H54 (cell line): ENCODE results near the gene RERE.

Source experiments
- DNase-seq: peaks from one replicate; pipeline ENCODE4 v3.0.0; 2011; ENCODE audit warnings: low spot score, mixed read lengths; ENCODE audit not compliant: insufficient read length
- FAIRE-seq: peaks from 3 replicates; lab custom pipeline; 2011; peaks lifted over from hg19 to GRCh38; lab: Jason Lieb, UNC
- POLR2A ChIP-seq: IDR thresholded peaks from 2 replicates; pipeline ENCODE4 v1.6.1; 2011; ENCODE audit warnings: low read depth, mild to moderate bottlenecking, low read length

The RERE gene

DNA sequence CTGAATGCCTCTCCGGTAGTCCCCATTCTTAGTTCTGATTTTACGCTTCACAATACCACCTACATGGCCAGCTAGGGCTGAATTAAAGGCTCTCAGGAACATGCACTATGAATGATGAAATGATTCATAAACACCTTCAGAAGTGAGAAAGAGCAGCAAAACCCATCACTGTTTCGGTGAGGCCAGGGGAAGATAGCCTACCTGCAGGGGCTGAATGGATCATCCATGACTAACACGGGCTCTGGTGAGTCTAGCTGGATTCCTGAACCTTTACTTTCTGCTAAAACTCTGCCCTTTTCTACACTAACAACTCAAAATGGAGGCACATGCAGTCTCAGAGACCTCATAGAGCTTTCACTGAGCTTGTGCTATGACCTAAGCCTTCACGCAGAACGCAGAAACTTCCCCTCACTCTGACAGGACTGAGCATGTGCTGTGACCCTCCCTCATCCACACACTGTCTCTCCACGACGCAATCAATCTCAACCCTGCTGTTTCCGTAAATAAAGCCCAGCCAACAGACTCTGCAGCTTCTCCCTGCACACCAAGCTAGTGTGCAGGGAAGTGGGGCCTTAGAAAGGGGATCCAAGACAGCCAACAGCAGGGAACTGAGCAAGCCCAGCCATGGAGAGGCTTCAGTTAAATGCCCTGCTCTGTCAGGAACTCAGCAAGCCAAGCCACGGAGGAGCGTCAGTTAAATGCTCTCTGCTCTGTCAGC lies 291.7 kb downstream of the RERE start:
- TF ChIP-seq POLR2A: peak; percentile 33; the same call in 1 of the 2 replicates
- DNase-seq (peak; percentile 52), FAIRE-seq (peak; percentile 99)

DNA sequence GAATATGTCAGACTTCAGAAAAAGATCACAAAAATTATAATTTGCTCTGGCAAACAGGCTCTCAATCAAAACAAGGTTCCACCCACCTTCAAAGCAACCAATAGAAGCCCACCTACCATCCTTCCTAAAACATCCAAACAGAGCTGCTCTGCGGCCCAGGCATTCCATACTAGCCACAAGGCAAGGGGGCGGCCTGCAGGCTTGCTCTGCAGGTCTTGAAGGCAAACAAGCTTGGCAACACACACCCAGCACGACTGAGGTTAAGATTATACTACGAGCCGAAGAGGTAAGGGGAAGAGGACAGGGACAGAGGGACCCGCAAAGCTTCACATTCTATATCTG lies 292.3 kb downstream of the RERE start:
- DNase-seq (no peak), FAIRE-seq (no peak)
- no peak for TF ChIP-seq POLR2A

- no peak for DNase-seq
- no peak for FAIRE-seq
- TF ChIP-seq POLR2A: no peak
Measured at GRCh38 chr1:8524627-8525157, 292.7 kb downstream of the RERE start.

DNA sequence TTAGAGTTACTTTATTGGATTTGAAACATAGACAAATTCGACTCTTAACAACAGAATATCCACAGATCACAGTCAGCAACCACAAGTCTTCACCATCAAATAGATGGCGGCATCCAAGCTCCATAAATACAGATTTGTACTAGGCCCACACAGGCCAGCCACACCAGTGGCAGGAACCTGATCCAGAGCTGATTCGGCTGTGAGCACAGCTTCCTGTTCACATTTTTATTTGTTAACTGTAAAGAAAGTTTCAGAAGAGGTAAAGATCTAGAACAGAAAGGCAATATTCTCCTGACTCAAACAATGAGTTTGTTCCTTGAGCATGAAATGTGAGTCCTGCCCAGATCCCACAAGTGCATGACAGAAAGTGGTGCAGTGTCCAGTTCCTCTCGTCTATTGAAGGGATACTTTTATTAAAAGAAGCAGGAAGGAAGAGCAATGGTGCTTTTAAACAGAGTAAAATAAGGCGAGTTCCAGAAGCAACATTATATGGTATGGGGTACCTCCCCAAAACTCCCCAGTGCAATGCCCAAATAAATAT lies 293.7 kb downstream of the RERE start:
- no peak for FAIRE-seq
- DNase-seq: no peak
- no peak for TF ChIP-seq POLR2A

- no peak for TF ChIP-seq POLR2A
- FAIRE-seq (no peak), DNase-seq (no peak)
Measured at GRCh38 chr1:8520483-8520966, 296.9 kb downstream of the RERE start.

GRCh38 chr1:8519167-8519566 lies 298.3 kb downstream of the RERE start:
- DNase-seq (no peak), FAIRE-seq (no peak)
- no peak for TF ChIP-seq POLR2A

DNA sequence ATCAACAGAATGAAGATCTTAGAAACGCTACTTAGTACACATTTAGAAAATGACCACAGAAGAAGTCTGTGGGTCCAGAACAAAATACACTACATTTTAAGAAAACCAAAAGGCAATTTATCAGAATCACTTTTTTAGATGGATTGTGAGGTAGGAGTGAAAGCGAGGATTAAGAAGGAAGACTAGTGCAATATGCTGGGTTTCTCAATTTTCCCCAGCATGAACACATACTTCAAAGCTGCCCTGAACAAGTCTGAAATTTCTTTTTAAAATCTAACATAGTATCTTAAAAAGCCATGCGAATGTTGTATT lies 299.0 kb downstream of the RERE start:
- FAIRE-seq: no peak
- TF ChIP-seq POLR2A: no peak

DNA sequence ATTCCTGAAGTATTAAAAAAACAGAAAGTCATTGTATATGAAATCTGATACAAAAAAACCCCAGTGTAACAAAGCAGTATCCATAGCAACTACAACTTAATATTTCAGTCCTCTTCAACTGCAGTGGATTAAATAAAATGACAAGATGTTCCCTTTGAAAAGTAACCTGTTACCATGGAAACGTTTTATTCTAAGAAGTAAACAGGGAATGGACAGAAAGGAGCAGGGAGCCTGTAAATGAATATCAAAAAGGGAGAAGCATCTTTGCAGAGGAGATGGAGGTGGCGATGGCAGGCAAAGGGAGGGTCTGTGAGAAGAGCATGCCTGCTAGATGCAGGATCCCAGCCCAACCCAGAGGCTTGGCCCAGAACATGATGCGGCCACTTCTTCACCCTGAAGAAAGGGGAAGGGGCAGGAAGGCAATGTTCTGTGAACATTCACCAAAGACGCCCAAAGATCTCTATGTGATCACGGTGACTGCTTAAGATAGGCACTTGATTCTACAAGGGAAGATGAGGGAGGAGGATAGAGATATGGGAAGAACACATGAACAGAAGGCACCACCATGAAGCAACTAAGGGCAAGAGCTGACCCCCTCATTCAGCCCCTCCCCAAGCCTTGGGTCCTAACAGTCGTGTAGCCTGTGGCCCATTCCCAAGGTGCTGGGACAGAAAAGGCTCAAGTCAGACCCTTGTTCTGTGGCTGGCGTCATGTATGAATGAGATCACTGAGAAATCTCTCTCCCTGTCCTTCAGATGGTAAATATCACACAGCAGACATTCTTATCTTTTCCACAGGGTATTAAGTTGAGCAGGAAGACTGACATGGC lies 299.6 kb downstream of the RERE start:
- FAIRE-seq: no peak
- no peak for TF ChIP-seq POLR2A
- DNase-seq: no peak

More for the DNA sequence above, 299.0 kb downstream of the RERE start:
- DNase-seq: no peak

- DNase-seq: no peak
- FAIRE-seq: no peak
- no peak for TF ChIP-seq POLR2A
Measured at GRCh38 chr1:8516793-8517556, 300.5 kb downstream of the RERE start.

GRCh38 chr1:8516278-8516777 lies 301.1 kb downstream of the RERE start:
- TF ChIP-seq POLR2A: no peak
- FAIRE-seq (no peak), DNase-seq (no peak)

- no peak for DNase-seq
- no peak for TF ChIP-seq POLR2A
- no peak for FAIRE-seq
Measured at GRCh38 chr1:8512504-8512903, 304.9 kb downstream of the RERE start.

DNA sequence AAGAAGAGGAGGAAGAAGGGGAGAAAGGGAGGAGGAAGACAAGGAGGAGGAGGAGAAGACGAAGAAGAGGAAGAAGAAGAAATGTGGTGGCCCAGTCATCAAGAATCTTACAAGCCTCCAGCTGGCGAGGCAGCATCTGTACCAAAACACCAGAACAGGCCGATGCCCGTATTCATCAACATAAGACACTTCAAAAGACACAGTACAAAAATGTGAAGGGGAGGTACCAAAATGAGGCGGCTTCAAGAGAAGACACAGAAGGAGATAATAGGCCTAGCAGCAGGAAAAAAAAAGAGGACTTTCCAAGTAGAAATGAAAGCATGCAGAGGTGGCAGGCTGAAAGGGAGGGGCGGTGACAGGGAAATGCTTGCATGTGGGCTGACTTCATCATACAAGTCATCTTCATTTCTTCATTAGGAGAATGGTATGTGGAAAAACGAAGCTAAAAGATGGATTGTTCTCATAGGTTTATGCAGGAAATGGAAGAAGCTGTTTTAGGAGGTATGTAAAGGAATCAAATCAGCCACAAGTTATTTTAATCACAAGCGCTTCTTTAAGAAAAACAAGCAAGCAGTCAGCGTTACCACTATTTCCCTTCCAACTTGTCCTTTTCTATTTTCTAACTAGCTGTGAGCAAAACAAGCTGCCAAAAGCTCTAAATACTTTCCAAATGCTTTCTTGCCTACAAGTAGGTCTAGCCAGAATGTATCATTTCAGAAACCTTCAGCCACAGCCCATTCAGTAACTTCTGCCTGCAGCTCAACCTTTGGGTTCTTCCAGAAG lies 307.2 kb downstream of the RERE start:
- no peak for TF ChIP-seq POLR2A
- FAIRE-seq (no peak), DNase-seq (no peak)

GRCh38 chr1:8509579-8509978 lies 307.9 kb downstream of the RERE start:
- FAIRE-seq (no peak), DNase-seq (no peak)
- TF ChIP-seq POLR2A: no peak
